GM18858 (cell line): Measurements from ENCODE around the gene PRG2.

Source experiments
- ATAC-seq: cut with Tn5 transposase; IDR thresholded peaks from one replicate; pipeline ENCODE4 v1.9.1; 2021; ENCODE audit not compliant: unreplicated experiment

The PRG2 gene, protein sequence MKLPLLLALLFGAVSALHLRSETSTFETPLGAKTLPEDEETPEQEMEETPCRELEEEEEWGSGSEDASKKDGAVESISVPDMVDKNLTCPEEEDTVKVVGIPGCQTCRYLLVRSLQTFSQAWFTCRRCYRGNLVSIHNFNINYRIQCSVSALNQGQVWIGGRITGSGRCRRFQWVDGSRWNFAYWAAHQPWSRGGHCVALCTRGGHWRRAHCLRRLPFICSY

DNA sequence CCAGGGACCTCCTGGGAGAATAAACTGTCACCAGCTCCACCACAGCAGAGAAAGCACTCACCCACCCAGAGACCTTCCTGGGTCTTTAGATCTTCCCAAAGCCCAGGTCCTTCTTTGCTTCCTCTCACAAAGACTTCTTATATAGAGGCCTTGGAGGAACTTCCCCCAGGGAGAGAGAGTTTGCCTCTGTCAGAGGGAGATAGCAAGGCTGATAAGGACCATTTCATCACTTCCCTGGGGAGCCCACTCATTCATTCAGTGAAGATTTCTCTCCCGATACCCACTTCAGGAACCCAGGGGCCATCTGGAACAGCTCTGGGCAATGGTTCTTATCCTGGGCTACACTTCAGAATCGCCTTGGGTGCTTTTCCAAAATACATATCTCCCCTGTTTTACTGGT, at the start of gene PRG2:
Gene PRG2 (minus strand): TSS at position 116 of the 400 bp plus-strand sequence. CDS start 706 bp downstream, outside the sequence.
- ATAC-seq: no peak

DNA sequence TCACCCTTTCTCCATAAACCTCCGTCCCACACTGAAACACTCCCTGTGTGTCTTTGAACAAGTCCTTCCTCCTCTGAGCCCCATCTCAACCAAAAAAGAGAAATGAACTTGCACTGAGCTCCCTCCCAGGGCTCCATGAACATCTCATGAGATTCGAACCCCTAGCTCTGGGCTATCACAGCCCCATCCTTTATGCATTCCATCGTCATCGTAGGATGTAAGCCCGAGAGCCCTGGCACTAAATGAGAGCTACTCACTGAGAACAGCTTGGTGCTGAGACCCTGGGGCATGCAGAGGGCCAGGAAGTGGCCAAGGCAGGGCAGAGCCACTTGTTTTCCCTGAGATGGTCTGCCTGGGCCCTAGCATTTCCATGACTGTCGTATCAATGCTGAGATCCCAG, 49.3 kb upstream of the PRG2 start:
- ATAC-seq: no peak

DNA sequence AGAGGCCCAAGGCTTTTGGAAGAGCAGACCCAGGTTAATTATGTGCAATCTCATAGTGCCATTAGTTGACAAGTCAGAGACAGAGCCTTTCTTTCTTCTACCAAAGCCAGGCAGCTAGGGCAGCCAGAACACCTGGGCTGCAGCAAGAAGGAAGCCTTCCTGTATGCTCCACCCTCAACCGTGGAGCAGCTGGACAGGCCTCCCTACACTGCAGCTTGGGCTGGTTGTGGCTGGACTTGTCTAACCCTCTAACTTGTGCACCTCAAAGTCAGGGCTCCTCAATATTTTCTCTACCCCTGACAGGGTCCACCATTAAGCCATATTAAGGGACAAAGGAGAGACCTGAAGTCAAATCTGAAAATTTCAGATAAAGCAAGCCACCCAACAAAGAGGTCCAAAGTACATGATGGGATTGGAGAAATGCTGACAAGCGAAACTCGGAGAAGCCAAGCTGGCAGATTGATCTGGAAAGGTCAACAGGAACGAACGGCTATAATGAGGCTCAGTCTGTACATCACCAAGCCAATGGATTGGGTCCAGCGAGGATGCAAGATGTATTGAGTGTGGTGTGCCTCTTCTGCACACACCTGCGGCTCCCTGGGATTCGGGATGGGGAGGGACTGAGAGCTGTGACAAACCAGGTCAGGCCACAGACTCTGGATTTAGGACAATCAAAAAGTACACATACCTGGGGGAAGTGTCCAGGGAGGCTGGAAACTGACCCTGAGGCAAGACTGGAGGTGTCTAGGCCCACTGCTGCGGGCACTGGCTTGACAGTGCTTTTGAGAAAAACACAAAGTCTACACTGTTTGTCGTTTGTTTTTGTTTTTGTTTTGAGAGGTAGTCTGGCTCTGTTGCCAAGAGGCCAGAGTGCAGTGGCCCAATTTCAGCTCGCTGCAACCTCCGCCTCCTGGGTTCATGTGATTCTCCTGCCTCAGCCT, 48.2 kb upstream of the PRG2 start:
- ATAC-seq: no peak

DNA sequence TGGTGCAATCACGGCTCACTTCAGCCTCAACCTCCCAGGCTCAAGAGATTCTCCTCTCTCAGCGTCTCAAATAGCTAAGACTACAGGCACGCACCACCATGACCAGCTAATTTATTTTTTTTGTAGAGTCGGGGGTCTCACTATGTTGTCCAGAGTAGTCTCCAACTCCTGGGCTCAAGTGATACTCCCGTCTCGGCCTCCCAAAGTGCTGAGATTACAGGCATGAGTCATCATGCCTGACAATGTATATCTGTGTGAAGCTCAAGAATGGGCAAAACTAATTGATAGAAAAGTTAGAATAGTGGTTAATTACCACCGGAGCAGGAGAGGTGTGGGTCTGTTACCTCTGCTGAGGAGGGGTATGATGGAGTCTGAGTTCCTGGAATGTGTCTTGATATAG, 45.6 kb upstream of the PRG2 start:
- ATAC-seq: no peak

DNA sequence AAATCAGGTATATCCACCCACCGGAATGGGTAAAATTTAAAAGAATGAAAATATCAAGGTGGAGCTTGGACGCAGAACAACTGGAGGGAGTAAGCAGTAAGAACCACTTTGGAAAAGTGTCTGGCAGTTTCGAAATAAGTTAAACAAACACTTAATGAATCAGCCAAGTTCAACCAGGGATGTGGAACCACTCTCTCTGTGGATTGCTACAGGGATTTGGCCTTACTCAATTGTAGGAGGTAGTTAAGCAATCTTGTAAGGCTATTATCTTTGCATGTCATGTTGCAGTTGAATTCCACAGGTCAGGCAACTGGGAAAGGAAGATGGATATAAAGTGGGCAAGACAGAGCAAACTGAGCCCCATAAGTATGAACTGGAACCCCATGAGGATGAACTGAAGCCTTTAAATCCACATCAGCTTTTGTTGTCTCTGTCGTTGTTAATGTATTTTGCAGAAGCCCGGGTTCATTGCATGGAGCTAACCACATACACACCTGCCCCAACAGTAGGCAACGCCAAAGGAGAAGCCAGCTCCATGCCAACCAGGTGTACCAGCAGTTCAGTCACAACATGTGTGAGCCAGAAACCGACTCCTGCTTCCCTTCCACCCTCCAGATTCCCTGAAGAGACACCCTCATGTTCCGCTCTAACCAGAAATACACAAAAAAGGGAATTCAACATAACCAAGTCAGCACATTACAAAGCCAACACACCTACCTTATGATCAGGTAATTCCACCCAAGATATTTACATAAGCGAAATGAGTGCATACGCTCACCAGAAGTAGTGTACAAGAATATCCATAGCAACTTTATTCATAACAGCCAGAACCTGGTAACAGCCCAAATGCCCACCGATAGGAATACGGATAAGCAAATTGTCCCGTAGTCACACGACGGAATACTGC, 44.4 kb upstream of the PRG2 start:
- ATAC-seq: no peak

DNA sequence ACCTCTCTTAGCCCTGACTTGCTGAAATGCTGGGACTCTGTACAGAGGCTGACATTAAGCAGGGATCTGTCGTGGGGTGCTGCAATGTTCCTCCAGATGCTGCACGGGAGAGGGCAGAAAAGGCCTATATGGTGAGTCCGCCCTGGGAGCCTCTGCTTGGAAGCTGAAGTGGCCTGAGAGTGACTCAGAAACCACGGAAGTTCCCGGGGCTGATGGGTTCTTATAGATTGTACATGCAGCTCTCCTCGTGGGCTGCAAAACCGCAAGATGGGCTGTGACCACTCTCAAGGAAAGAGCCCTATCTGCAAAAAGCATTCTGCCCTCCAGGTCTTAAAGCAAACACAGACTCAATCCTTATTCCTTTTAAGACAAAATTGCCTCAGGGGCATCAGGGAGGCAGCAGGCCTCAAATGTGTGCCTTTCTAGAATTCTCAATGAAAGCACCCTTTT, 42.3 kb upstream of the PRG2 start:
- no peak for ATAC-seq

DNA sequence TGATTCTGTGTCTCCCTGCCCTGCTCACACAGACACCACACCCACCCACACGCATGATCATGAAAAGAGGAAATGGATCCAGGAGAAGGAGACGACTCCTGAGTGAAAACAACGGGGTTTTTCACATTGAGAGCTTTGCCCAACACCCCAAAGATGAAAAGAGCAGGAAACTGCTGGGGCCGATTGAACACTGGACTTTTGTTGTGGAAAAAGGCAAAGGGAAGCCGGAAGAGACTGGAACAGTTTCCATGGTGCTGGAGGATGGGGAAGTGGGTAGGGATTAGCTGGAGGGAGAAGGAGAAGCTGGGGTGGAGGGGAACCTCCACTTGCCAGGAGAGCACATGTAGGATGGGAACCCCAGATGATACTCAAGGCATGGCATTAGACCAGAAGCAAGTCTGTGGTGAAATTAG, 41.7 kb upstream of the PRG2 start:
- no peak for ATAC-seq

DNA sequence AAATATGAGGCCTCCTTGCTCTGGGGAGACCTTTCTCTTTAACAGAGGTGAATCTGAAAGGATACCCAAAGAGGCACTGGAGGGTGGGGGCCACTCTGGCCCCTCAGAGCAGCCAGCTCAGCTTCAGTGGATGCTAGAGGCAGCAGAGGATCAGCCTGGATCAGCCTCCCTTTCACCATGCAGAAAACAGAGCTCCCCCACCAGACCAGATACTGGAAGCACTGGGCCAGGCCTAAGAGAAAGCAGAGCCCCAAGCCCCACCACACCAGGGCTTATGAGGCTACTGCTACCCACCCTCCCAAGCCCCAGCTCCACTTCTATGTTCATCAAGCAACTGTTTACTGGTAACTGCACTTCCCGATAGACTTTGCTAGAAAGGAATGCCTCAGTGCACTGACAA, 40.5 kb upstream of the PRG2 start:
- no peak for ATAC-seq

DNA sequence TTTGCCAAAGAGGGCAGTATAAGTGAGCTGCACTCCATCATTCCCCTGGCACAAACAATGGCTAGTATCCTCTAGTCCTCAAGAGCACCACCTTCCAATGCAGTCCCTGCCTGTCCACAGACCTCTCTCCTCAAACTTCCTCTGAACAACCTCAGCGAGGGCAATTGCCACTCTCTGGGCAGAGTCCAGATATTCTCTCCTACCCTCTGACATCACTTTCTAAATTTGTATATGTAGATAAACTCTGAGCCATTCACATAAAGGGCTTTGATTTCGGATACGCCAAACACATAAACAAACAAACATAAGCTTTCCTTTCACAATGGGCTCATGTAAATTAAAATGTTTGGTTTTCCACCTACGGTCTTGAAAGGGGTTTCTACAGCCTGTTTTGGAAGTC, 39.5 kb upstream of the PRG2 start:
- no peak for ATAC-seq

DNA sequence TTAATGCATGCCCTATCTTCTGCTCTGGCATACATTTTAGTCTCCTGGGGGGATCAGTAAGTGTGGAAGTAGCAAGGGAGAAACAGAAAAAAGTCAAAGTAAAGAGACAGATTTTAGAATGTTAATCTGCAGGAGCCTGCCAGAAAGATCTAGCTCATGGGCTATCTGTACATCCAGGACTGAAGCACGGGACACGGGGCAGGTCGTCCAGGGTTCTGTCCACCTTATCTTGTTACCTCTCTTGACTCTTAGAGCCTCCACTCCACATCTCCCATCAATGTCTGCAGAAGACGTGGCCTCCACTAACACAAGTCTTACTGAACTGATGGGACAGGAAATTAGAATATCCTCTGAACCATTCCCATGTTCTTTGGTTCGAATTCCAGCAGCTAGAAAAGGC, 38.2 kb upstream of the PRG2 start:
- no peak for ATAC-seq

DNA sequence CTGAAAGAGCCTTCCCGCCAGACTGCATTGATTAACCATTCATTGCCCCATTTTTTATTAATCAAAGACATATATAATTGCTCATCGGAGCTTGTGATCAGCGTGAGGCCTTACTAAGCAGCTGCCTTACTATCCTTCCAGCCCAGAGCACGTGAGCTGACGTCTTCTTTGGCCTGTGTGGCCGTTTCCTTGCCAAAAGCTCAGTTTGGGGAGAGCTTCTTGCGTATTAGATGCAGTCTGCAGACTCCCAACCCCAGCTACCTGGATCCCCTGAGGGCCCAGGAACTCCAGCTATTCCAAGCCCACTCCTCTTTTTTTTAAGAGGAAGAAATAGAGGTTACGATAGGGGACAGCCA, 37.3 kb upstream of the PRG2 start:
- no peak for ATAC-seq

DNA sequence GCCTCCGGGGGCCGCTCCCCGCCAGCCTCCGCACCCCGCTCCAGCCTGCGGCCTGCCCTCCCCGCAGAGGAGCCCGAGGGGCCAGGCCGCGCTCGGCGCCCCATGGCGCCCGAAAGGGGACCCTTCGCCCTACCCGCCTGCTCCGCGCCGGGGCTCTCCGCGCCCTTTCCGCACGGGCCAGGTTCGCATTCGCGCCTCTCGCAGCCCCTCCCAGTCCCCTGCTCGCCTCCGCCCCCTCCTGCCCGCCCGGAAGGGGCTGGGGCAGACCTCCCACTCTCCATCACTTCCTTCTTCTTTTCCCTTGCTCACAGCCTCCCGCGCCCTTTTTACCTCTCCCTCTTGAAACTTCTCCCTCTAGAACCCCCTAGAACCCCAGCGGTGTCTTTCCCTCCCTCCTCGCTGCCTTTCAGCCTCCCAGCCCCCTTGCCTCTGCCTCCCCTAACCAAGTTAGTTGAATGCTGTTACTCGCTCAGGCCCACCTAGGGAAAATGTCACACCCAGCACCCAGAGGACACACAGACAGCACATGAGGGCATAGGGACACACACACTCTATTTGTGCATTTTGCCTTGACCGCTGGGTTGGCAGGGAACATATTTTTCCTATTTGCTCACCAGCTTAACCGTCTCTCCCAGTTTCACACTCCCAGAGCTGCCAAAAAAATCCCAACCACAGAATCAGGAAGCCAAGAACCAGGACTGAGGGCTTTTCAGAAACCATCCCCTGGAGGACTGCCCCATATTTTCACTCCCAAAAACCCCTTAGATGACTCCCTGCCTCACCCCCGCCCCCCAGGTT, 36.7 kb upstream of the PRG2 start, which contains the start of gene SLC43A3:
Gene SLC43A3 (minus strand): TSS at position 193 of the 798 bp plus-strand sequence. CDS start 949 bp downstream, outside the sequence.
- ATAC-seq: peak; percentile 40

DNA sequence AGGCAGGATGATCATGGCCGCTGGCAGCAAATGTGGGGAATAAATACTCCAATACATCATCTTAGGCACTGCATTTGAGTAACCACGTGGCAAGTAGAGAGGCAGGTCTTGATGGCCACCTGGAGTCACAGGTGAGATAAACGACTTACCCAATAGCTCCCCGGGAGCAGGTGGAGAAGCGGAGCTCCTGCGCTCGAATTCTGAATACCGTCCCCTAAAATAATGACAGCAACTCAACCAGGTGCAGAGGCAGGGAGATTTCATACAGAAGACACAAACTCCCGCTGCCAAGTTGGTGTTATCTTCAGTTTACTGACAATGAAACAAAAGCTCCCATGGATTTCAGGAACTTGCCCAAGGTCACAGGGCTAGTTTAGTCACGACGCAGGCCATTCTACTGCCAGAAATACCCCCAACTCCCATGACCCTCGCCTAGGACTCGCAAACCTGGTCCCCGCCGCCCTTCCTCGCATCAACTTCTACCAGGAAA, 36.0 kb upstream of the PRG2 start:
- no peak for ATAC-seq

DNA sequence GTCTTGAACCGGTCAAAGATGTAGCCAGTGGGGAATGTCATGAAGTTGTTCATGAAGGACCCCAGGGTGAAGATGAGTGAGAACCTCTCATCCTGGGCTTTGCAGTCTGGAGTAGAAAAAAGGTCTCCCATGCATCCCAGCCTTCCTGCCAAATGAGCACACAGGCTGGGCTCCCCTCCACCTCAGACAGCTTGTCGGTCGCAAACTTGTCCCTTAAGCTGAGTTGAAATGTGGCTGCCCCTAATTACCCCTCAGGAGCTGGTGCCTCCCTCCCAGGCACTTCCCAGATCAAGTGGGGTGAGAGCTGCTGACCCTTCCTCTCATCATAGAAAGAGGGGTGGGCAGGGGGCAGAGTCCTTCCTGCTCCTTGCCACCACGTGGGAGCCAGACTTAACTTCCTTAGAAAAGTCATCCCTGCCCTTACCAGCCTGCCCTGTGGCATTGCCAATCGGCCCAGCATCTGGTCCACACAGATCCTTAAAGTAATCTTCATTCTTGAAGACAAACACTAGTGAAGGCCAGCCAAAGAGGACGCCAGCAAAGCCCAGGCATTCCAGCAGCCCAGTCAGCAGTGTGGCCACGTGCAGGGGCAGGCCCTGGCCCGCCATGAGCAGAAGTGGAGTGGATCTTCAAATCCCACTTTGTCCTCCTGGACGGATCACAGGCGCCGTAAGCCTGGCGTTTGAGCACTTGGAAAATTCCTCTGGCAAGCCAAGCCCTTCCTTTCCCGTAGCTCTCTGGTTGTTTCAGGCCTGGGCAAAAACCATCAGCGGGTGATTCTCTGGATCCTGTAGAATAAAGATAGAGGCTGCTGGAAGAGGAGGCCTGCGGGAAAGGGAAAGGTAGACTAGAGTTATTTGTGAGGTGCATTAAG, 35.4 kb upstream of the PRG2 start:
- no peak for ATAC-seq

DNA sequence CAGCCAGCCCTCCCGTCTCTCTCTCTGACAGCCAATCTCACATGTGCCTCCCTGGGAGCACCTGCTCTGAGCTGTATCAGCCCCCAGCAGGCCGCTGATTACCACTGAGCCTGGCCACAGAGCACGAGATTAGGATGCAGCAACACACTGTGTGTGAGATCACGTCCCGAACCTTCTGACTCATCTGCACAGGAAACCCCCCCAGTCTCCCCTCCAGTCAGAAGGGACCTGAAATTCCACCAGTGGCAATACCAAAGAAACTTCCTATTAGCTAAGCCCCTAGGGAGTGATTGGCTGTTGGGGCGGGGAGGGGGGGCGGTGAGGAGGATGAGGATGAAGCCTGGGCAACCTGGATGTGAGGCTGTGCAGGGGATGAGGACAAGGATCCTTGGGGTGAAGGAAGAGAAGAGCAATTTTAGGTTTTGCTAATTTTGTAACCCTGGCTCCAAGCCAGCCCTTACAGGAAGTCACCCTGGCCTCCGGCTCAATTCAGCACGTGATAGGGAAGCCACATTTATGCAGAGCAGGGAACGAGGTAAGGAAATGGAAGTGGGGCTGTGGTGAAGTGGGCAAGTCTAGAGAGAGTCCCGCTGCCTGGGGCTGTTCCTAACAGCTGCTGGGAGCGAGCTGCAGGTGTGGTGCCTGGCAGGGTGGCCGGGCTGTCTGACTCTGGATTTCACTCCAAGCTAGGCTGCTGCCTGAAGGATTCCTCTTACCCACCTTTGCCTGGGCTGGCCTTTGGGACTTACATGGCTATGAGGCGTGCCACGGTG, 34.5 kb upstream of the PRG2 start:
- ATAC-seq: peak; percentile 94

DNA sequence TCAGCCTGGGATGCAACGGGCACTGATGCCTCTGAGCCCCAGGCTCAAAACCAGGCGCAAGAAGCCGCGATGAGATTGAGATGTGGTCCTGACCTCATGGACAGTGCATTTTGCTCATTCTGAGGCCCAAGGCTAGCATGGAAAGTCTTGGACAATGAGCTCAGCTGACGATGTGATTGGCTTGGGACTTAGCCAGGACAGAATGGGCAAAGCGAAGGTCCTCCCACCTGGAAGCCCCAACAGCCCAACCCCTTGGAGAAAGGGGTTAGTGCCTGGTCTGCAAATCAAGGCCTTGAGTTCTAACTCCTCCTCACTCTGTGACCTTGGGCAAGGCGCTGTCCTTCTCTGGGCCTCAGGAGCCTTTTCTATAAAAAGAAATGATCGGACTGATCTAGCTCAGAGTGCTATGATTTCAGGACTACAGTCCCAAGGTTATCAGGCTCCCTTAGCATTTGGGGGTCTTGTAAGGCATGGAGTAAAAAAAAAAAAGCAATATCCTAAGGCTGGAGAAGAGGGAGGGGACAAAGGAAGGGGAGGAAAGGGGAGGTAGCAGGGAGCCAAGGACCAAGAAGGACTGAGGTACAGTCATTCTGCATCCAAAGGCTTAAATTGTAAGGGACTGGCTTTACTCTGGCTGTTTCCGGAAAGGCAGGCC, 33.8 kb upstream of the PRG2 start:
- ATAC-seq: no peak

DNA sequence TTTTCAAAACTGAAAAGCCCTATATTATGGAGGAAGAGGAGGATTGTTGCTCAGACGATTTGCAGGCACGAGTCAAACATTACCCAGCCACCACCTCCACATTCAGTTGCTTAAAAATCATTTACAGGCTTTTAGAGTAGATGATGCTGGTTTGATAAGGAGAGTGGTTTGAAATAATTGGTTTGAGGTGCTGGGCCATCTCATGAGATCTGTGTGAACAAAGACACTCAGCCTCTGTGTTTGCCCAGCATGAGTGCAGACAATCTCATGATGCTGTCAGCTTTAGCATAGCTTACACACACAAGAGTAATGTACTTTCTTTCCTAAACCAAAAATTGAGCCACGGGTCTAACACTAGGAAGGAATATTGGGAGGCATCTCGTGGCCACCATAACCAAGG, 32.2 kb upstream of the PRG2 start:
- no peak for ATAC-seq

DNA sequence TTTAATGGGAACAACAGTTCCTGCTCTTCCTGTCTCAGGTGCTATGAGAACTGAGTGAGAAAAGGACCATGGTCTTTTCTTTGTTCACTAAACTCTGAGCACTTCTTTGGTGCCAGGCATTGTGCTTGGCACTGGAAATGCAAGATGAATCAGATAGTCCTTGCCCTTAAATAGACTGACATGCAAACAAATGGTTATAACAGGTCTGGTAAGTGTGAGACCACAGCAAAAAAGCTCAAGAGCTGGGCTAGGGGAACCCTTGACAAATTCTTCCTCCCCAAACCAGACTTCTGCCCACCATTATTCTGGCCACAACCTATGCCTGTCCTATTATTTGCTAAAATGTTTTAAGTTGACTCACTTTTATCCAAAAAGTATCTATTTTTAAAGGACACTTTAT, 31.4 kb upstream of the PRG2 start:
- ATAC-seq: no peak
